Activated CD4-positive, alpha-beta T cell treated with anti-CD3 and anti-CD28 coated beads for 48 hours (primary cell): ENCODE measurements around the gene SLC16A13.
"Not testable (repeated sequence)": the region's sequence is repeated elsewhere in the genome, so short reads cannot be mapped to it uniquely, and the experiment has no call there.

Experiments
- DNase-seq: peaks from one replicate; pipeline ENCODE4 v3.0.0-alpha.2; 2020

Gene SLC16A13, protein sequence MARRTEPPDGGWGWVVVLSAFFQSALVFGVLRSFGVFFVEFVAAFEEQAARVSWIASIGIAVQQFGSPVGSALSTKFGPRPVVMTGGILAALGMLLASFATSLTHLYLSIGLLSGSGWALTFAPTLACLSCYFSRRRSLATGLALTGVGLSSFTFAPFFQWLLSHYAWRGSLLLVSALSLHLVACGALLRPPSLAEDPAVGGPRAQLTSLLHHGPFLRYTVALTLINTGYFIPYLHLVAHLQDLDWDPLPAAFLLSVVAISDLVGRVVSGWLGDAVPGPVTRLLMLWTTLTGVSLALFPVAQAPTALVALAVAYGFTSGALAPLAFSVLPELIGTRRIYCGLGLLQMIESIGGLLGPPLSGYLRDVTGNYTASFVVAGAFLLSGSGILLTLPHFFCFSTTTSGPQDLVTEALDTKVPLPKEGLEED

DNA sequence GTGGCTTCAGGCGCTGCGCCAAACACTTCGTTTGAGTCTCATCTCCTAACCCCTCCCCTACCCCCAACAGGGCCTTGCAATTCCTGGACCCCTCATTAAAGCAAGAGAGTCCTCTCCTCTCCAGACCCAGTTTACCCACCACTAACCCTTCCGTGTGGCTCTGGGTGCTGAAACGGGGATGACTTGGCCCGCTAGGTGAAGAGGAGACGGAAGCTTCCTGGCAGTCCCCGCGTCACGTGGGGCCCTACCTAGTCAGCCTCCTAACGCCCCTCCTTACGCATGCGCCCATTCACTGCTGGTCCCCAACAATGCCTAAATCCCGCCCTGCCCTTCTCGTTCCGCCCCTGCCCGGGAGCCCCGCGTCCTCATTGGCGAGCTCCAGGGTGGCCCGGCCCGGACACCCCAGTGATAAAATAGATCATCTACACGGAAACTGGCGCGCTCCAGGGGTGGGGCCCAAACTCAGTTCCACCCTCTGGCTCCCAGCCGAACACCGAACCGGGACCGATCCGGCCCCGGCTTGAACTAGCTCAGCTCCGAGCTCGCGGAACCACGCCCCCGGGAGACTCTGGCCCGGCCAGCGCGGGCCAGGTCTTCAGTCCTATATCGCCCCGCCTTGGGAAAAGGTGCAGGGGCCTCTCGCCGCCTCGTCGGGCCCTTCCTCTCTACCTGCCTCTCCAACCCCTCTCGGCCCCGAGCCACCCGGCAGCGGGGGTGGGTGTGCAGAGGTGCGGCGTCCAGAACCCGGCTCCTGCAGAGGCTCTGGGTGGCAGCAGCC is at the start of gene SLC16A13:
SLC16A13 (plus strand) TSS at position 425 of the 778 bp plus-strand sequence. CDS start 368 bp downstream, outside the sequence.
- peak; percentile 99 for DNase-seq

DNA sequence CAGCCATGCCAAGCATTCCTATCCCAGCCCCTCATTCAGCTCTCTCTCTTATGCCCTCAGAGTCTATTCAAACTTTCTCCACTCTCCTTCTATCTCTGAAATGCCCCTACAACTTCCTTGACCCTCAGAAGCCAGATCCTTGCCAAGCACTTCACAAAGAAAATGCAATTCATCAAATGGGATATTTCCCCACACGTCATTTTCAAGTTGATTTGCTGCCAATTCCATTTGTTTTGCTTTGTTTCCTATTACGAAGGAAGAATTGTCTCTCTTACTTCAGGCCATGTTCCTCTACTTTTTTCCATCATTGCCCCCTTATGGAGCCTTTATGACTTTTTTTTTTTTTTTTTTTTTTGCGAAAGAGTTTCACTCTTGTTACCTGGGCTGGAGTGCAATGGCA is 49.1 kb upstream of the SLC16A13 start:
- no peak for DNase-seq

DNA sequence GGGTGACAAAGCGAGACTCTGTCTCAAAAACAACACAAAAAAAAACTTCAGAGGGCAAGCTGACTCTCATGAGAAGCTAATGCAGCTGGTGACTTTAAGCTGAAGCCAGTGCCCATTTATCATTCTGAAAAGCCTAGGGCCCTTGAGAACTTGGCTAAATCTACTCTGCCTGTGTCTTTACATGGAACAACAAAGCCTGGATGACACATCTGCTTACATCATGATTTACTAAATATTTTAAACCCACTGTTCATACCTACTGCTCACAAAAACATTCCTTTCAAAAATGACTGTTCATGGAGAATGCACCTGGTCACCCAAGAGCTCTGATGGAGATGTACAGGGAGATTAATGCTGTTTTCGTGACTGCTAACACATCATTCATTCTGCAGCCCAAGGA is 46.0 kb upstream of the SLC16A13 start:
- no peak for DNase-seq

DNA sequence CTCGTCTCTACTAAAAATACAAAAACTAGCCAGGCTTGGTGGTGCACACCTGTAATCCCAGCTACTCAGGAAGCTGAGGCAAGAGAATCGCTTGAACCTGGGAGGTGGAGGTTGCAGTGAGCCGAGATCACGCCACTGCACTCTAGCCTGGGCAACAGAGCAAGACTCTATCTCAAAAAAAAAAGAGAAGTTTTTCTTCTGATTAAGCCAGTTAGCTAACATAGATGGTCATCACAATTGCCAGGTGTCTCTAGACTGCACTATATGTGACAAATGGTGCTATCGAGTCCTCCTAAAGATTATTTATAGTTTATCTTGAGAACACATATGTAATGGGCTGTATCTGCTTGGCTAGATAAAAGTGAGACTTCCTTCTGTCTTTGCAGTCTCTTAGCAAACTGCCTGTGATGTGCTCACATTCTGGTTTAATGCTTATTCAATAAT is 42.2 kb upstream of the SLC16A13 start:
- DNase-seq: not testable (repeated sequence)

DNA sequence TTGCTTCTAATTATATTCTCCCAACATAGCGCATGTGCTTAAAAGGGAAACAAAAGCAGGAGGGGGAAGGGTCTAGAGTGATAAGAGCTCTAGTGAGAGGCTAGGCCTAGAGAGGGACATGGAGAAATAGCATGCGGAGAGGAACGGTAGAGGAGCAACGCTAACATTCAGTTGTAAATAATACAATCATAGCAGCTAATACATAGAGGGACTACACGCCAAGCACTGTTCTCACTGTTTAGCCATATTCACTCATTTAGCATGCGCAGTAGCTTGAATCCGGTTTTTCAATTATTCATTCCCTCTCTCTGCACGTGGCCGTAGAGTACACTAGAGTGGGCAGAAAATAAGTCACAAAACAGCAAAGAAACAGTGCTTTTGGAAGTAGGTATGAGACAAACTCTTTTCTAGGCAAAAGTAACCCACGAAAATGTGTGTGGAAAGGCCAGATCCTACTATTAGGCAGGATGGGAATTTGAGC is 41.7 kb upstream of the SLC16A13 start:
- no peak for DNase-seq

DNA sequence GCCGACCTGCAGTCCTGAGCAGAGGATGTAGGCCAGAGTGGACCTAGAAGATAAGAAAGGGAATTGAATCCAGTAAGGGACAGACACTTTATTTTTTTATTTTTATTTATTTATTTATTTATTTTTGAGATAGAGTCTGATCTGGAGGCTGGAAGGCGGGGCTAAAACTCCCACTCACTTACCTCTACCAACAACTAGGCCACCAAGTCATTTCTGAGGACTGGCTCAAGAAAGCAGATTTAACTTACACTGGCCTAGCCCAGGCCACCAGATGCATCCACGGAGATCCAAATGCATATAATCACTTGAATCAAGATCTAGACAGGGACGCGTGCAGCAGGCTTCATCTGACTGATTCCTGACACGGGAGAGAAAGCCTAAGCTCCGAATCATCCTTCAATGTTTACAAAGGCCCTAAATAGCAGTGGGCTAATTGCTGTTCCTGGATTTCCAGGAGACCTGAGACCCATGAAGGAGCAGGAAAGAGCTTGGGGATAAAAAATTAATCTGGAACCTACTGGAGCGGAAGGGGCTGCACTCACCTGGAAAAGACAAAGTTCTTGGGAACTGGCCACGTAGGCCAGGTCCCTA is 41.1 kb upstream of the SLC16A13 start:
- no peak for DNase-seq

DNA sequence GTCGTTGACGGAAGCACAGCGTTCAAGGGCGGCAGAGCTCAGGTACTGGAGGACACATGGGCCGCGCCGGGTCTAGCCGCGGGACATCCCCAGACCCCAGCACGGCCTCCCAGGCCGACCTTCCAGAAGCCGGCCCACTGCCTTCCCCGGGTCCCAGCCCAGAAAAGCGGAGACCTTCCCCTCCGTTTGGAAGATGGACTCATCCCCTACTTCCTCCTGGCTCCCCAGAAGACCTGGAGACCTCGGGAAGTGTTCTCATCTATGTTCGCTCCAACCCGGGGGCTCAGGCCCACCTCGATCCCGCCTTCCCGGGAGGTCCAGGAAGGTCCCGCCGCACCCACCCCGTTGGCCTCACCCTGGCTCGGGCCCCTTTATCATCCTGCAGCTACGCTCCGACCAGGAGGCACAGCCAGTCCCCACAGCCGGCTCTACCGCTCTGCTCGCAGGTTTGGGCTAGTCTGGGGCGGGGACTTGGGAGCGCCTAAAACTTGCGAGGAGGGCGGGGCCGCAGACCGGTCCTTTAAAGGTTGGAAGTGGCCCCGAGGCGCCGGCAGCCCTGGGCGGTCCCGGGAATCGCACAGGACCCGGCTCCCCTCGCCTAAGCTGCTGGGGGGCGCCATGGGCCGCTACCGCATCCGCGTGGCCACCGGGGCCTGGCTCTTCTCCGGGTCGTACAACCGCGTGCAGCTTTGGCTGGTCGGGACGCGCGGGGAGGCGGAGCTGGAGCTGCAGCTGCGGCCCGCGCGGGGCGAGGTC is 40.1 kb upstream of the SLC16A13 start, which contains the start of gene ALOX12:
ALOX12 (plus strand) TSS at position 550 of the 756 bp plus-strand sequence; CDS start at position 619, 69 bp downstream.
- no peak for DNase-seq

DNA sequence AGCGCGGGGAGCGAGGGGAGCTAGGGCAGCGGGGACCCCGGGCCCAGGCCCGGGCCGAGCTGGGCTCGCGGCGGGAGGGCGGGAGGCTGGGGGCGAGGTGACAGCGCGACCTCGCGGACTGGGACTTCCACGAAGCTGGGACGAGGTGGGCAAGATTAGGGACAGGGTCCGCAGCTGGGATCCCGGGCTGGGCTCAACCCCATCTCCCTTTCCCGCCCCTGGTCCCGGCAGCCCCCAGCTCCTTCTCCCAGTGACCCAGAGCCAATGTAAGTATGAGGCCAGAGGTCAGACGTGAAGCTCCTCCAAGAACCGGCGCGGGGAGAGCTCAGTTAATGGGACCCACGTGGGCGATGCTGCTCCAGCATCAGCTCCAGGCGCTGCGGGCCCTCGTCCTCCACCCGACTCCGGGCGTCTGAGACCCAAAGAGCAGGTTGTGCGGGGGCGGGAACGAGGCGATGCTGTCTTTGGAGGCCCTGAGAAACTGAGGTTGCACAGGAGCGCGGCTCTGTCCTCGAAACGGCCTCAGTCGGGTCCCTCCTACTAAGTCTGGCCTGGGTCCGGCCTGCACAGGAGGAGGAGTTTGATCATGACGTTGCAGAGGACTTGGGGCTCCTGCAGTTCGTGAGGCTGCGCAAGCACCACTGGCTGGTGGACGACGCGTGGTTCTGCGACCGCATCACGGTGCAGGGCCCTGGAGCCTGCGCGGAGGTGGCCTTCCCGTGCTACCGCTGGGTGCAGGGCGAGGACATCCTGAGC is 39.4 kb upstream of the SLC16A13 start:
- DNase-seq: no peak

DNA sequence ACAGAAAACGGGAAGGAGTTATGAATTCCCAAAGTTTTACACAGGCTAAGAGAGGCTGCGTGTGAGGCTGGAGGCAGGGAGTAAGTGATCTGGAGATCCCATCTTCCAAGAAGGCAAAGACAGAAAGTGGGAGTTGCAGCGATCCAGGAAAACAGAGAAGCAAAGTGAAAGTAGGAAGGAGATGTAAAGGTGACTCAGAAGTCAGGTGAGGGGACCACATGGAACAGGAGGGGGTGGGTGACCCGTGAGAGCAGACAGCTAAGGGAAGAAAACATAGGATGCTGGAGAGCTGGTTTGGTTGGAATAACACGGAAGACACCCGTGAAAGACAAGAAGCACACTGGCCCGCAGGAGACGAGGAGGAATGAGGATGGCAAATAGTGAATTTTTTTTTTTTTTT is 38.6 kb upstream of the SLC16A13 start:
- no peak for DNase-seq

DNA sequence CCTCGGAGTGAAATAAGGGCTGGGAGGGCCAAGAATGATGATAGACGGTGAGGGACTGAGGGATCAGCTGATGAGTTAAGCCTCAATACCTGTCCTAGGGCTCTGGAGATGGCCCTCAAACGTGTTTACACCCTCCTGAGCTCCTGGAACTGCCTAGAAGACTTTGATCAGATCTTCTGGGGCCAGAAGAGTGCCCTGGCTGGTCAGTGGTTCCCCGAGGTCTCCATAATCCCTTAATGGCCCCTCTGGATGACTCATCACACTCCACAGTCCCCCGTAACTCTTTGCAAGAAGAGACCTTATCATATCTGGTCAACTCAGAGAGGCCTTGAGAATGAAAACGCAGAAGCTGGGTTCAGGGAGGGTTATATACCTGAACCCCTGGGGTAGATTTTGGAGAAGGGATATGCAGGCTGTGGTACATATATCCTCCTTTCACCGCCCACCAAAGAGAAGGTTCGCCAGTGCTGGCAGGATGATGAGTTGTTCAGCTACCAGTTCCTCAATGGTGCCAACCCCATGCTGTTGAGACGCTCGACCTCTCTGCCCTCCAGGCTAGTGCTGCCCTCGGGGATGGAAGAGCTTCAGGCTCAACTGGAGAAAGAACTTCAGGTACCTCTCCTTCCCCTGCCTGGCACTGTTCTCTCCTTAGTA is 36.8 kb upstream of the SLC16A13 start:
- DNase-seq: no peak

DNA sequence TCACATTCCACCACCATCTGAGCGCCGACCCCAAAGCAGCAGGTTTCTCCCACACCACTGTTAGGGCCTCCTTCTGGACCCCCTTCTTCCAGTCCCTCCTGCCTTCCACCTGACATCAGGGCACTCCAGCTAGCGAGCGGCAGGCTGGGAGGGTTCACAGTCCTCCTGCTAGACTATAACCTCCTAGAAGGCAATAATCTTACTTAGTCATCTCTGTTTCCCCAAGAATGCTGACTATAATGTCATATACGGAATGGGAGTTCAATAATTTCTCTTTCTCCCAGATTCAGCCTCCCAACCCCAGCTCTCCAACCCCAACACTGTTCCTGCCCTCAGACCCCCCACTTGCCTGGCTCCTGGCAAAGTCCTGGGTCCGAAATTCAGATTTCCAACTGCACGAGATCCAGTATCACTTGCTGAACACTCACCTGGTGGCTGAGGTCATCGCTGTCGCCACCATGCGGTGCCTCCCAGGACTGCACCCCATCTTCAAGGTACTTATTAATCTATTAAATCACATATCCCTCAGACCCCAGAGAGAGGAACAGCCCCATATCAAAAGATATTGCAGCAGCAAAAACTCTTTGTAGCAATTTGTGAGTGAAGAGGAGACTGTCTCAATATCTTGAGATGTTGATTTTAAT is 34.4 kb upstream of the SLC16A13 start:
- peak; percentile 71 for DNase-seq

DNA sequence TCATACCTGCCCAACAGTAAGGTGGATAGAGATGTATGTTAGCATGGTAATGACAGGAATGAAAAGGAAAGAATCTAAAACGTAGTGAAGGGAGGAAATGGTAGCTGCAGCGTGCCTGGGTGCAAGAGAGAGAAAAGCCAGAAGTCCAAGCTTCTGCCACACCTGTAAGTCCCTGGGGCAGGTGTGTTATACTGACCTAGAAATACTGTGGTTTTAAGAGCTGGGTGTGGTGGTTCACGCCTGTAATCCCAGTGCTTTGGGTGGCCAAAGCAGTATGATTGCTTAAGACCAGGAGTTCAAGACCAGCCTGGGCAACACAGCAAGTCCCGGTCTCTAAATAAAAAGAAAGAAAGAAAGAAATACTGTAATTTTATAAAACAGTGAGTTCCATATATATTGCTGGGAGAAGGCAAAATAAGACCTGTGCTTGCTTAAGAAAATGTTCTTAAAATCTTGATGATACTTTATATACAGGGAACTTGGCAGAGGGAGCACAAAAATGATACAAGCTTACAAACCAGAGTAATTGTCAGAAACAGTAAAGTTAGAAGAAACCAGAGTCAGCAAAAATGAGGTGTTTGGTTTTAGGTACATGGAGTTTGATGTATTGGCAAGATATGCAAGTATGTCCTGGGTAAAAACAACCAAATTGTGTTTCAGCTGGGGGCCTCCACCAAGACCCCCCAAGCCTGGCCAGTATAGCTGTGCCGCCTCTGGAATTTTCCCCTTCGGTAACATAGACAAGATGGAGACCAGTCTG is 33.3 kb upstream of the SLC16A13 start:
- no peak for DNase-seq

DNA sequence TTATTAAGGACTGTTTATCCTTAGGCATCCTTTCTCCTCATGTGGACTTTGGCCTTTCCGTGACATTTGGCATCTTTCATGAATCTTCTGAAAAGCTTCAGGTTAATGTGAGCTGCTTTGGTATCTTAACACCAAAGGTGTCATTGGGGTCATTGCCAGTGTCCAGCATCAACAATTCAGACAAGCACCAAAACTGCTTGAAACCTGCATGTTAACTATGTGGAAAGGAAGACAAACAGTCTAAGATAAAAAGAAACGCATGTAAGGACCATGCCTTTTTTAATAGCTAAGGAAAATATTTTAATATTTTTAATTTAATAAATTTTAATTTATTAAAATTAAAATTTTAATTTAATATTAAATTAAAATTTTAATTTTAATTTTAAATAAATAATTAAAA is 32.1 kb upstream of the SLC16A13 start:
- DNase-seq: no peak

DNA sequence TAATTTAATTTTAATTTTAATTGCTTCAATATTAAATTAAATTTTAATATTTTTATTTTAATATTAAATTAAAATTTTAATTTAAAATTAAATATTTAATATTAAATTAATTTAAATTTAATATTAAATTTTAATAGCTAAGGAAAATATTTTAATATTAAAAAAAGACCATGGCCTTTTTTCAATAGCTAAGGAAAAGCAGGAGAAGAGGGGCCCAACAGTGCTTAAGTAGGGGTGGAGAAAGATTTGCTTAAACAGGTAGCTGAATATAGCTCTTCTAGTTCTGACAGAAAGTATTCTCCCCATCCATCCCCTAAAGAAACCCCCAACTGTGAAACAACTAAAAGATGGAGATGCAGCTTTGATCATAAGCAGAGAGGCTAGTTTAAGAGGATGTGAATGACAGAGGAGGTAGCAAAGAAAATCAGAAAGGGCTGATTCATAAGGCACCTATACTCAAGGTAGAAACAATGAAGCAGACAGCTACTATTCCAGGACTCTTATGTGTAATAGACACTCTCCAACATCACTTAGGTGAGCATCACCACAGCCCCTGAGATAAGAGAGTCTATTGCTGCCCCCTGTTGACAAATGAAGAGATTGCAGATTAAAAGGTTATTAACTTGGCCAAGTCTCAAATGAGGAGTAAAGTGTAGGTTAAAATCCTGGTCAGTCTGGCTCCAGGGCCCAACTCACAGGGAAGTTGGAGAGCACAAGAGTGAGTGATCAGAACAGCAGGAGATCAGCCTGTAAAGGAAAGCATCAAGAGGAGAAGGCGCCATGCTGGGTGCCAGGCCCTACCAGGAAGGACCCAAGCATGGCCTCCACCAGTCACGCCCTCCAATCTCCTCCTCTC is 31.2 kb upstream of the SLC16A13 start:
- DNase-seq: peak; percentile 28

DNA sequence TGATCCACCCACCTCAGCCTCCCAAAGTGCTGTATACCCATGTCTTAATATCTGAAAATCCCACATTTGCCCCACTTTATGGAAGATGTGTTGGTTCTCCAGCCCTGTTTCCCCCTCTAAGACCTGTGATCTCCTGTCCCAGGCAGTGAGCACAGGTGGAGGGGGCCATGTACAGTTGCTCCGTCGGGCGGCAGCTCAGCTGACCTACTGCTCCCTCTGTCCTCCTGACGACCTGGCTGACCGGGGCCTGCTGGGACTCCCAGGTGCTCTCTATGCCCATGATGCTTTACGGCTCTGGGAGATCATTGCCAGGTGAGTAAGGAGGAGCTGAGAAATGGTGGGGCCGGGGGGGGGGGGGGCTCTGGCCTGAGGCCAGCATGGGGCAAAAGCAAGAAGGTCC is 30.1 kb upstream of the SLC16A13 start:
- DNase-seq: no peak

DNA sequence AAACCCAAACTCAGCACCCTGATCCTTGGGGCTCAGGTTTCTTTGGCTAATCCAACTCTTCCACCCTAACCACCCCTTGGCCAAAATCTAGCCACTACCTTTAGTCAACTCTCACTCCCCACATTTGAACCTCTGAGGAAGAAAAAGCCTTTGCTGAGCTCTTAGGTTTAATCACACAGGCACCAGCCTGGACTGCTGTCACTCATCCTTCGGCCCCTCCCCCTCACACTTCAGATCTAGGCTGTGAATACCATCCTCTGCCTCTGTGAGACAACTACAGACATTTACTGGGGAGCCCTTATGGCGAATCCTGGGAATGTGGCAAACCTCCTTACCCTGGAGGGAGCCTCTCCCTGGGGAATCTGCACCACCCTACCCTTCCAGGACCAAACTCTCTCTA is 28.7 kb upstream of the SLC16A13 start:
- no peak for DNase-seq

DNA sequence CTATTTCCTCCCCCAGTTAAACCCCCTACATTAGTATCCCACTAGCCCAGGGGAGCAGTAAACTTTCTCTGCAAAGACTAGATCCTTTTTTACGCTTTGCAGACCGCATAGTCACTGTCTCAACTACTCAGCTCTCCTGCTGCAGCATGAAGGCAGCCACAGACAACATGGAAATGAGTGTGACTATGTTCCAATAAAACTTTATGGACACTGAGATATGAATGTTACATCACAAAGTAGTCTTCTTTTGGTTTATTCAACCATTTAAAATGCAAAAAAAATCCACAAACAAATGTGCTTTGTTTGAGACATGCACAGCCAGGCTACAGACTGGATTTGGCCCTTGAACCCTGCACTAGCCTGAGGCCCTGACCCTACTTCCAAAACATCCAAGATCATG is 25.3 kb upstream of the SLC16A13 start:
- no peak for DNase-seq

DNA sequence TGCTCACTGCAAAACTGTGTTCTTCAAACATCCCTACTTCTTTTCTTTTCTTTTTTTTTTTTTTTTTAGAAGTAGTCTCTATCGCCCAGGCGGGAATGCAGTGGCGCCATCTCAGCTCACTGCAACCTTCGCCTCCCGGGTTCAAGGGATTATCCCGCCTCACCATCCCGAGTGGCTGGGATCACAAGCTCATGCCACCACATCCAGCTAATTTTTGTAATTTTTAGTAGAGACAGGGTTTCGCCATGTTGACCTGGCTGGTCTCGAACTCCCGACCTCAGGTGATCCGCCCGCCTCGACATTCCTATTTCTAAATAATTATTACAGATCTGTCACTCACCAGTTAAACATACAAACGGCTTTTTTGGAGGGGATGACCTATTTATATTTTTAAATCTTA is 24.4 kb upstream of the SLC16A13 start:
- no peak for DNase-seq

DNA sequence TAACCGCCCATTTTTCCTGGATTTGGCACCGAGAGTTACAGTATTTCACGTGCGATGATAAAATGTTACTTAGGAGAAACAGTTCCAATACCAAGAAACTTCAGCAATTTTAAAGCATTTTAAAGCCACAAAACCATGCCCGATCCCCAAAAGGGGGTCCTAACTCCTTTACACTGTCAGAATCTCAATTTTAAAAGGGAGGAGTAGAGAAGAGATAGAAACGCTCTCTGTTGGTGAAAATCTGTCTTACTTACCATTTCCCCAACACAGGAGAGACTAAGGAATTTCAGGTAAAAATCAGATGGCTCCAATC is 23.9 kb upstream of the SLC16A13 start:
- DNase-seq: no peak
